GM12874 (cell line): ENCODE data around the gene SEPTIN10.

Experiments used
- TF ChIP-seq, protein P1 (sequence below): IDR thresholded peaks from 2 replicates; pipeline ENCODE4 v1.5.1; 2011; ENCODE audit warnings: low read depth, mild to moderate bottlenecking, control low read depth, low read length, moderate library complexity; ENCODE audit not compliant: insufficient read depth

SEPTIN10 gene

DNA sequence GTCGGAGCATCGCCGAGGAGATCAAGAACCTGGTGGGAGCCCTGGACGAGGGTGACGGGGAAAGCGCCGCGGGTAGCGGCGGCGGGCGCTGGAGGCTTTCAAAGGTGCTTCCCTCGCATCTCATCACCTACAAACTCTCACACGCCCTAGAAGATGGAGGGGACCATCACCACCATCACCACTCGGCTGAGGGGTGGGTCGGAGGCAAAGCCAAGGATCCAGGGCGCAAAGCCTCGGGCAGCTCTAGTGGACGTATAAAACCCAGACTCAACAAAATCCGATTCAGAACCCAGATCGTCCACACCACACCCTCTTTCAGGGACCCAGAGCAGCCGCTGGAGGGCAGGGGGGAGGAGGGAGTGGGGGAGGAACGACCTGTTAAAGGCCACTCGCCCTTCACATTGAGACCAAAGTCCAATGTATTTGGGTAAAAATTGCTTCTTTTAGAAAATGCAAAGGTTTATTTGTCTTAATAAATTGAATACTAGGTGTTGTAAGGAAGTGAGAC, 1.9 kb upstream of the SEPTIN10 start:
- TF ChIP-seq, protein P1, sequence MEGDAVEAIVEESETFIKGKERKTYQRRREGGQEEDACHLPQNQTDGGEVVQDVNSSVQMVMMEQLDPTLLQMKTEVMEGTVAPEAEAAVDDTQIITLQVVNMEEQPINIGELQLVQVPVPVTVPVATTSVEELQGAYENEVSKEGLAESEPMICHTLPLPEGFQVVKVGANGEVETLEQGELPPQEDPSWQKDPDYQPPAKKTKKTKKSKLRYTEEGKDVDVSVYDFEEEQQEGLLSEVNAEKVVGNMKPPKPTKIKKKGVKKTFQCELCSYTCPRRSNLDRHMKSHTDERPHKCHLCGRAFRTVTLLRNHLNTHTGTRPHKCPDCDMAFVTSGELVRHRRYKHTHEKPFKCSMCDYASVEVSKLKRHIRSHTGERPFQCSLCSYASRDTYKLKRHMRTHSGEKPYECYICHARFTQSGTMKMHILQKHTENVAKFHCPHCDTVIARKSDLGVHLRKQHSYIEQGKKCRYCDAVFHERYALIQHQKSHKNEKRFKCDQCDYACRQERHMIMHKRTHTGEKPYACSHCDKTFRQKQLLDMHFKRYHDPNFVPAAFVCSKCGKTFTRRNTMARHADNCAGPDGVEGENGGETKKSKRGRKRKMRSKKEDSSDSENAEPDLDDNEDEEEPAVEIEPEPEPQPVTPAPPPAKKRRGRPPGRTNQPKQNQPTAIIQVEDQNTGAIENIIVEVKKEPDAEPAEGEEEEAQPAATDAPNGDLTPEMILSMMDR, result no peak

DNA sequence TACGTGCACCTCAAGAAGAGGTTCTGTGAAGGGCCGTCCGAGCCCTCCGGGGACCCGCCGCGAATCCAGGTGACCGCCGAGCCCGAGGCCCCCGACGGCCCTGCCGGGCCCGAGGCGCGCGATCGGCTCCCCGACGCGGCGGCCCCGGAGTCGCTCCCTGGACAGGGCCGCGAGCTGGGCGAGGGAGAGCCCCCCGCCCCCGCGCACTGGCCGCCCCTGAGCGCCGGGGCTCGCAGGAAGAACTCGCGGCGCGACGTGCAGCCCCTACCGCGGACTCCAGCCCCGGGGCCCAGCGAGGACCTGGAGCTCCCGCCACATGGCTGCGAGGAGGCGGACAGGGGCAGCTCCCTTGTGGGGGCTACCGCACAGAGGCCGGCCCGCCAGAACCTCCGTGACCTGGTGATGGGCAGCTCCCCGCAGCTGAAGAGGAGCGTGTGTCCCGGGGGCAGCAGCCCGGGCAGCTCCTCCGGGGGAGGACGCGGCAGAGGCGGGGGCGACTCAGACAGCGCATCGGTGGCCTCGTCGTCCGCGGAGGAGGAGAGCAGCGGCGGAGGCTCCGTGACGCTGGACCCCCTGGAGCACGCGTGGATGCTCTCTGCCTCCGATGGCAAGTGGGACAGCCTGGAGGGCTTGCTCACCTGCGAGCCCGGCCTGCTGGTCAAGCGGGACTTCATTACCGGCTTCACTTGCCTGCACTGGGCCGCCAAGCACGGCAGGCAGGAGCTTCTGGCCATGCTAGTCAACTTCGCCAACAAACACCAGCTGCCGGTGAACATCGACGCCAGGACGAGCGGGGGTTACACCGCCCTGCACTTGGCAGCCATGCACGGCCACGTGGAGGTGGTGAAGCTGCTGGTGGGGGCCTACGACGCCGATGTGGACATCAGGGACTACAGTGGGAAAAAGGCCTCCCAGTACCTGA, 1.2 kb upstream of the SEPTIN10 start:
- TF ChIP-seq, protein P1, result no peak

DNA sequence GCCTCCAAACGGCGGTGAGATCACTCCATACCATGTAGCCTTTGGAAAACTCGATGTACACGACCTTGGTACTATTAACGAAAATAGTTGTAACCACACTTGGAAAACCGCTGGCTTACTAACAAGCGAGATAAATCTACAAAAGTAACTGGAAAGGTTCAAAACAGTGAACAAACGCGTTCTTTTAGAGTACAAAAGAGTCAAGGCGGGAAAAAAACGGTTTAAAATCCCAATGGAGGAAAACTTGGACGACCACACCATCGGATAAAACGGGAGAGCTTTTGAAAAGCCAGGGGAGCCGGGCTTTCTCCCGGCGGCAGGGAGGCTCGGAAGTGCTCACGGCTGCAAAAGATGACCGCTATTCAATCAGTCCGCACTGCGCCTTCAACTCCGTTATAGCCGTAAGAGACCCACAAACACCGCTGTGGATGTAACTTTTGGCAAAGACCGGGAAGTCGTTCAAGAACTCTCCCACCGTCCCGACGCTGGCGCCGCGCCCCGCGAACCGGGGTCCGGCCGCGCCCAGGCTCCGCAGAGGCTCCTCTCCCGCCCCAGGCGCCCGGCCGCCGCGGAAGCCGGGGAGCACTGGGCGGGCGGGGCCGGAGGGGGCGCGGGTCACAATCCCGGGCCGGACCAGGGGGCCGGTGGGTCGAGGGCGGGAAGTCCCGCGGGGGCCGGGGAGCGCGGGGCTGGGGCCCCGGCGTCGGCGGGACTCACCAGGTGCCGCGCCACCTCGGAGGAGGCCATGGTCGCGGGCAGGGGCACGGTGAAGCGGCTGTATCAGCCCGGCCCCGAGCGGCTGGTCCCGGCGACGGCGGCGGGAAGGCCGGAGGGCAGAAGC, 465 bp downstream of the SEPTIN10 start:
- TF ChIP-seq, protein P1, result no peak

DNA sequence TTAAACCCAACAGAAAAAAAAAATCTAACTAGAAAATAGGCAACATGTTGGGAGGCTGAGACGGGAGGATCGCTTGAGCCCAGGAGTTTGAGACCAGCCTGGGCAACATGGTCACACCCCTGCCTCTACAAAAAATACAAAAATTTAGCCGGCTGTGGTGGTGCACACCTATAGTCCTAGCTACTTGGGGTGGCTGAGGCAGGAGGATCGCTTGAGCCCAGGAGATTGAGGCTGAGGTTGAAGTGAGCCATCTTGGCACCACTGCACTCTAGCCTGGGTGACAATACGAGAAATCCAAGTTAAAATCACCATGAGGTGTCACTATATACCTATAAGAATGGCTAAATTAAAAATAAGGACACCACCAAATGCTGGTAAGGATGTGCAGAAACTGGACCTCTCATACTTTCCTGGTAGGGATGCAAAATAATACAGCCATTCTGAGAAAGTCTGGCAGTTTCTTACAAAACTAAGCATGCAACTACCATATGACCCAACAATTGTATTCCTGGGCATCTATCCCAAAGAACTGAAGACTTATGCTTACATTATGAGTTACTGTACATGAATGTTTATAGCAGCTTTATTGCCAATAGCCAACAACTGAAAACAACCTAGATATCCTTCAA, 2.2 kb downstream of the SEPTIN10 start:
- TF ChIP-seq, protein P1, result no peak

DNA sequence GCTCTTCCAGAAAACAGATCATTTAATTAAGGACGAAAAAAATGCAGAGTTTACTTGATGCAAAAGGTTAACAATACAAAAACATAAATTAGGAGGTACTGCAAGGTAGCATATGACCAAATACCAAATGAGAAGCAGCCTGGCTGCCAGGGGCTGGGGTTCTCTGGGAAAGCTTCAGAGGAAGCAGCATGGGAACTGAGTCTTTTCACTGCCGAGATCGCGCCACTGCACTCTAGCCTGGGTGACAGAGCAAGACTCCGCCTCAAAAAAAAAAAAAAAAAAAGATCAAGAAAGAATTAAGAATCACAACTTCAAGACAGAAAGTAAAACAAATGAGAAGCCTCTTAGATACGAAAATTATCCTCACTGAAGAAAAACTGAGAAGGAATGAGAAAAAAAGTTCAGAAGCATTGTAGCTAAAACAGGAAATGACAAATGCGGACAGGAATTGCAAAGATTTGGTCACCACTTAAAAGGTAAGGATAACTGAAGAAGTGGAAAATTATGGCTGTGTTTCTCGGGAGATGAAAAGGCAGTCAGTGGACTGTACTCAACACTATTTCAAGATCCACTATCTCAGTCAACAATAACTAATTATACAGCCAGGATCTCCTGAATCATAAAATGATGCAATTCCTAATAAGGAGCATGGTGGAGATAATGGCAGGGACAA, 4.3 kb downstream of the SEPTIN10 start:
- TF ChIP-seq, protein P1, result no peak

DNA sequence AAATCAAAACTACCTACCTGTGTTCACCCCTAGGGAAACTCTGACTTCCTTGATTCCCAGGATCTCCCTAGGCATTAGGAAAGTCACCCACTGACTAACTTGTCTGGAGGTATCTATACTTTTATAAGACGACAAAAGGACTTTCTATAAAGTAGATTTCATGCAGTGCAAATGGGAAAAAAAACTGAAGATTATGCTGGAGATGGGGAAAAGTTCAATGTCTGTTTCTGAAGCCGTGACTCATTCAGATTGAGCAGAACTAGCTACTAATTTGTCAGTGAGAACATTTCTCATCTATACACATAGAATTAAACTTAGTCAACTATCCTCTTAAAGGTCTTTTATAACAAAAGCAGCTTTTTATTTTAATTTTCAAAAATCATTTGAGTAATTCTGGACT, 6.0 kb downstream of the SEPTIN10 start:
- TF ChIP-seq, protein P1, result no peak
